ENCODE data around the gene SPOPL. TPM values are rescaled to one million over a fixed set of nuclear protein-coding genes. Genes with fewer than 3 reads are reported as not detected.
"Not testable (repeated sequence)": the region's sequence is repeated elsewhere in the genome, so short reads cannot be mapped to it uniquely, and the experiment has no call there.

The SPOPL gene
- total and polyA plus RNA-seq, 12 donors: 2.2 to 19.9 (median 13.9) TPM

DNA sequence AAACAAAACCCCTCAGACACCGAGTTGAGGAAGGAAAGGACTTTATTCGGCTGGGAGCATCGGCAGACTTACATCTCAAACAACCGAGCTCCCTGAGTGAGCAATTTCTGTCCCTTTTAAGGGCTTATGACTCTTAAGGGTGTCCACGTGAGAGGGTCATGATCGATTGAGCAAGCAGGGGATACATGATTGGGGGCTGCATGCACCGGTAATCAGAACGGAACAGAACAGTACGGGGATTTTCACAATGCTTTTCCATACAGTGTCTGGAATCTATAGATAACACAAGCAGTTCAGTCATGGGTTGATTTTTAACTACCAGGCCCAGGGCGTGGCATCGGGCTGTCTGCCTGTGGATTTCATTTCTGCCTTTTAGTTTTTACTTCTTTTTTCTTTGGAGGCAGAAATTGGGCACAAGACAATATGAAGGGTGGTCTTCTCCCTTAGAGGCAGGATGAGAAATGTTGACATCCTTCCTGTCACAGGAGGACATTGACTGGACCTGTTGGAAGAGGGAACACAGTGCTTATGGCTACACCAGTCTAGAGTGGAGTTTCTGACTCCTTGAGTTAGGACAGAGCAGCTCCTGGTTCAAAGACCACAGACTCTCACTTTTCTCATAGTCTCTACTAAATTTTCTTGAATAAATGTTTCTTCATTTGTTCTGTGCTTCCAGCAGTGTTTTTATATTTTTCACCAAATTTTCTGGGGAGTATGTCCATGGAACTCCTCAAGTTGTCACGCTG is 35.8 kb downstream of the SPOPL start:
- Histone ChIP-seq H3K4me3 (no peak overlapping the region), H3K9me3 (peaks cover 0 to 29% (median 10%) of the 10 kb centered on the region in 11 donors), H3K36me3 (peaks cover 0 to 23% (median 0%) of the 10 kb centered on the region in 9 donors), H3K4me1 (peaks cover 0 to 9% (median 0%) of the 10 kb centered on the region in 9 donors), H3K27me3 (no peaks in the 10 kb centered on the region), H3K27ac (no peak overlapping the region)
- TF ChIP-seq, protein P1, sequence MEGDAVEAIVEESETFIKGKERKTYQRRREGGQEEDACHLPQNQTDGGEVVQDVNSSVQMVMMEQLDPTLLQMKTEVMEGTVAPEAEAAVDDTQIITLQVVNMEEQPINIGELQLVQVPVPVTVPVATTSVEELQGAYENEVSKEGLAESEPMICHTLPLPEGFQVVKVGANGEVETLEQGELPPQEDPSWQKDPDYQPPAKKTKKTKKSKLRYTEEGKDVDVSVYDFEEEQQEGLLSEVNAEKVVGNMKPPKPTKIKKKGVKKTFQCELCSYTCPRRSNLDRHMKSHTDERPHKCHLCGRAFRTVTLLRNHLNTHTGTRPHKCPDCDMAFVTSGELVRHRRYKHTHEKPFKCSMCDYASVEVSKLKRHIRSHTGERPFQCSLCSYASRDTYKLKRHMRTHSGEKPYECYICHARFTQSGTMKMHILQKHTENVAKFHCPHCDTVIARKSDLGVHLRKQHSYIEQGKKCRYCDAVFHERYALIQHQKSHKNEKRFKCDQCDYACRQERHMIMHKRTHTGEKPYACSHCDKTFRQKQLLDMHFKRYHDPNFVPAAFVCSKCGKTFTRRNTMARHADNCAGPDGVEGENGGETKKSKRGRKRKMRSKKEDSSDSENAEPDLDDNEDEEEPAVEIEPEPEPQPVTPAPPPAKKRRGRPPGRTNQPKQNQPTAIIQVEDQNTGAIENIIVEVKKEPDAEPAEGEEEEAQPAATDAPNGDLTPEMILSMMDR (IDR thresholded peaks at IDR 0.05): no peak
- no peak for ATAC-seq
- 89% methylated on average over 12 of the region's 12 CpGs for WGBS, 2 donors
- DNase-seq: no peak
- intact Hi-C loops (cut with DNase I): no loop called here

DNA sequence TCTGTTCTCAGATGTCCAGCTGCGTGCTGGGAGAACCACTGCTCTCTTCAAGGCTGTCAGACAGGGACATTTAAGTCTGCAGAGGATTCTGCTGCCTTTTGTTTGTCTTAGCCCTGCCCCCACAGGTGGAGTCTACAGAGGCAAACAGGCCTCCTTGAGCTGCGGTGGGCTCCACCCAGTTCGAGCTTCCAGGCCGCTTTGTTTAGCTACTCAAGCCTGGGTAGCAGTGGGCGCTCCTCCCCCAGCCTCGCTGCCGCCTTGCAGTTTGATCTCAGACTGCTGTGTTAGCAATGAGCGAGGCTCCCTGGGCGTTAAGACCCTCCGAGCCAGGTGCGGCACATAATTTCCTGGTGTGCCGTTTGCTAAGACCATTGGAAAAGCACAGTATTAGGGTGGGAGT is 42.6 kb downstream of the SPOPL start:
- H3K4me3 ChIP-seq; H3K27me3 ChIP-seq; H3K27ac ChIP-seq; ATAC-seq; DNase-seq; intact Hi-C loops (cut with DNase I); H3K36me3 ChIP-seq: not testable (repeated sequence)
- whole genome bisulfite sequencing, 2 donors: 97 to 98% methylated on average over 12 of the region's 12 CpGs
- H3K4me1 ChIP-seq: peaks cover 0 to 23% (median 0%) of the 10 kb centered on the region in 9 donors
- peaks cover 0 to 20% (median 0%) of the 10 kb centered on the region in 11 donors for H3K9me3 ChIP-seq

DNA sequence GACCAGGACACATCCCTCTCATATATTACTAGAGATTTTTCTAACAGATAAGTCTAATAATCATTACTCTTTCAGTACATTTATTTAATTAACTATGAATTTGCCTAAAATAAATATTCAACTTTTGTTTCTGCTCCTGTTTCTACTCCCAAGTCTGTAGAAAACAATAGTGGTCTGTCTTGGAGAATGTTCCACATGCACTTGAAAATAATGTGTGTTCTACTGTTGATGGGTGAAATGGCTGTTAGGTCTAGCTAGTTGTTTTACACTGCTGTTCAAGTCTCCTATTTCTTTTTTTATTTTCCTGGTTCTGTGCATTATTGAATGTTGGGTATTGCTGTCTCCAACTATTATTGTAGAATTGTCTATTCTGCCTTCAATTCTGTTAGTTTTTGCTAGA is 47.2 kb downstream of the SPOPL start:
- peaks cover 0 to 39% (median 0%) of the 10 kb centered on the region in 9 donors for H3K36me3 ChIP-seq
- H3K4me3 ChIP-seq: no peak overlapping the region
- H3K27me3 ChIP-seq: no peaks in the 10 kb centered on the region
- no peak for DNase-seq
- TF ChIP-seq, protein P1 (IDR thresholded peaks at IDR 0.05): no peak
- no peak overlapping the region for H3K27ac ChIP-seq
- intact Hi-C loops (cut with DNase I): no loop called here
- H3K9me3 ChIP-seq: no peaks in the 10 kb centered on the region
- ATAC-seq: no peak
- H3K4me1 ChIP-seq: peaks cover 0 to 25% (median 0%) of the 10 kb centered on the region in 9 donors

DNA sequence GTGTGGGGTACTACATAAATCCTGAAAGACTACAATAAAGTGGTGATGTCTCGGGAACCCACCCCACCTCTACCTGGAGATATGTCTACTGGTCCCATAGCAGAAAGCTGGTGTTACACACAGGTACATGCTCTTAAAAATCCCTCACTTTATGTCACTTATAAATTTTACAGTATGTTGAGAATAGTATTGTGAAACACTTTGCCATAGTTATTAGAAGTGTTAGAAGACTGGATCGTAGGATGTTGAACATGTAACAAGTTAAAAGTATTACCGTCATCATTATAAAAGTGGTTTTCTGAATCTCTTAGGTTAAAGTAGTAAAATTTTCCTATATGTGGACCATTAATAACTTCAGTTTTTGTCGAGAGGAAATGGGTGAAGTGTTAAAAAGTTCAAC is 48.6 kb downstream of the SPOPL start:
- ATAC-seq: no peak
- Histone ChIP-seq H3K27me3 (no peaks in the 10 kb centered on the region), H3K27ac (no peak overlapping the region), H3K9me3 (no peaks in the 10 kb centered on the region), H3K36me3 (peaks cover 0 to 51% (median 0%) of the 10 kb centered on the region in 9 donors), H3K4me3 (no peak overlapping the region), H3K4me1 (peaks cover 0 to 25% (median 0%) of the 10 kb centered on the region in 9 donors)
- WGBS, 2 donors: 93 to 95% methylated on average over 4 of the region's 4 CpGs
- intact Hi-C loops (cut with DNase I): loop anchor here in 2 of 10 donors (10.0 kb wide), 1 partner anchor 45 kb away; the partner anchor contains the start of gene SPOPL (in 2 of the 2)
- DNase-seq: no peak
- TF ChIP-seq, protein P1 (IDR thresholded peaks at IDR 0.05): no peak
